Stimulated activated CD4-positive, alpha-beta T cell treated with anti-CD3 and anti-CD28 coated beads, Interleukin-15, amount 100 ng/mL, for 1 hour (primary cell): ENCODE data around the gene HGFAC.

Source experiments
- DNase-seq, 2 donors: peaks; one replicate each; pipeline ENCODE4 v3.0.0-alpha.2; 2020; ENCODE audit warnings: low read depth in 1 of 2, low spot score in 1 of 2

The HGFAC gene

GRCh38 chr4:3461515-3462291, 19.9 kb downstream of the HGFAC start:
- no peak for DNase-seq

DNA sequence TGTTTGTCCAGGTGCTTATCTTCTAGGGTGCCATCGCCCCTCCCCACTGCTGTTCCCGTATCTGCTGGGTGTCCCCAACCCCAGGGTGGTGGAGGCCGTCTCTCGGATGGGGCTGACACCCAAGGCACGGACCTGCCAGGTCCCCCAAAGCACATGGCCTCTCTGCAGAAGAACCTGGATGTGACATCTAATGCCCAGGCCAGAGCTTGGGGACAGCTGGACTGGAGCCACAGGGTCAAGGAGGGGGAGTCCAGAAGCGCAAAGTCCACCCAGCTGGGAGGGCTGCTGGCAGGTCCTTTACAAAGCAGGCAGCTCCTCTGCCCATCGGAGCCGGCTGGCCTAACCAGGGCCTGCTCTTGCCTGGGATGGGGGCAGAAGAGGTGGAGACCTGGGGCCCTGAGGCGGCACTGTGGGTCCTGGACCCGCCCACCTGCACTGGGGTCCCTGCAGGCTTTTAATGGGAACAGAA, 20.6 kb downstream of the HGFAC start:
- DNase-seq, result no peak

DNA sequence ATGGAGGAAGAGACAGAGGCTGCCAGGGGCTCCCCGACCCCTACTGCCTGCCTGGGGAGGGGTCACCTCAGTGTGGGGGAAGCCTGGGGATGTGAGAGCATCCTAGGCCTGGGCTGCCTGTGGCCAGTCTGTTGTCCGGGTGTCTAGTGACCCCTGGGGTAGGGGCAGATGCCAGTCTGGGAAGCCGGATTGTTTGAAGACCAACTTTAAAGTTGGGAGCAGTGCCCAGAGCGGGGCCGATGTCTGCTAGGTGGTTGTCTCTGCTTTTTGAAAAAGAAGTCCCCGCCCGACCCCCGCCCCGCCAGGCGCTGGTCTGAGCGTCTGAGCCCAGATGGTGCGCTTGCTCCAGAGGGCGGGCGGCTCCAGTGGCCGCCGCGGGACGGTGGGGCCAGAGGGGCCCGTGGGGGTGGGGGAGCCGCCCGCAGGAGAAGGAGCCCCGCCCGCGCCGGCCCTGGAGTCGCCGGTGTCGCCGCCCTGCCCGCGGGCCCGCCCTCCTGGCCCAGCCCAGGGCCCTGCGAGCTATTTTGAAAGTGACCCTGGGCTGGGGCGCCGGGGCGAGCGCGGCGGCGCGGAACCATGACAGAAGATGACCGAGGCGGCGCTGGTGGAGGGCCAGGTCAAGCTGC, 21.1 kb downstream of the HGFAC start, which contains the start of gene DOK7:
Gene DOK7, plus strand, starts transcription at position 517 of the 626 bp plus-strand sequence. Its CDS starts 70 bp downstream, at position 587.
- DNase-seq, result no peak

- DNase-seq, result no peak
Observed at GRCh38 chr4:3463556-3464348, 22.0 kb downstream of the HGFAC start.

DNA sequence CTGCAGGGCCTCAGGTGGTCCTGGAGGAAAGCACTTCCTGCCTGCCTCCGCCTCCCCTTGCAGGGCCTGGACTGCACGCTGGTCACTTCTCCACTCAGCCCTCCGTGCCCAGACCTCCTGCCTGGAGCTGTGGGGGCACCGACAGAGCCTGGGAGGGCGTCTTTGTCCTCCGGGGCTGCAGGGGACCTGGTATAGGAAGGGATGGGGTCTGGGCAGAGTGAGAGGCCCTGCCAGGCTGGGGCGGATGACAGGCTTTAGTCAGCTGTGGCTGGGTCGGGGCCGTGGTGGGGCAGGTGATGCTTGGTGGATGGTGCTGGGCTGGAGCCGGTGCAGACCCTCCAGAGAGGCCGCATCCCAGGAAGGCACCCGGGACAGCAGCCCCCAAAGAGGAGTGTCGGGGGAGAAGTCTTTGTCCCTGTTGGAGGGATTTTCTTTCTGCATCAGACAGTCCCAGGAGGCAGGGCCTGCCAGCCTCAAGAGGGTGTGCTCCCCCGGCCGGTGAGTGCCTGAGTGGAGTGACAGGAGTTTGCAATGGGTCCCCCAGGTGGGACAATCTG, 22.7 kb downstream of the HGFAC start:
- no peak for DNase-seq

GRCh38 chr4:3464911-3465697, 23.3 kb downstream of the HGFAC start:
- no peak for DNase-seq

GRCh38 chr4:3465698-3466671, 24.2 kb downstream of the HGFAC start:
- no peak for DNase-seq

DNA sequence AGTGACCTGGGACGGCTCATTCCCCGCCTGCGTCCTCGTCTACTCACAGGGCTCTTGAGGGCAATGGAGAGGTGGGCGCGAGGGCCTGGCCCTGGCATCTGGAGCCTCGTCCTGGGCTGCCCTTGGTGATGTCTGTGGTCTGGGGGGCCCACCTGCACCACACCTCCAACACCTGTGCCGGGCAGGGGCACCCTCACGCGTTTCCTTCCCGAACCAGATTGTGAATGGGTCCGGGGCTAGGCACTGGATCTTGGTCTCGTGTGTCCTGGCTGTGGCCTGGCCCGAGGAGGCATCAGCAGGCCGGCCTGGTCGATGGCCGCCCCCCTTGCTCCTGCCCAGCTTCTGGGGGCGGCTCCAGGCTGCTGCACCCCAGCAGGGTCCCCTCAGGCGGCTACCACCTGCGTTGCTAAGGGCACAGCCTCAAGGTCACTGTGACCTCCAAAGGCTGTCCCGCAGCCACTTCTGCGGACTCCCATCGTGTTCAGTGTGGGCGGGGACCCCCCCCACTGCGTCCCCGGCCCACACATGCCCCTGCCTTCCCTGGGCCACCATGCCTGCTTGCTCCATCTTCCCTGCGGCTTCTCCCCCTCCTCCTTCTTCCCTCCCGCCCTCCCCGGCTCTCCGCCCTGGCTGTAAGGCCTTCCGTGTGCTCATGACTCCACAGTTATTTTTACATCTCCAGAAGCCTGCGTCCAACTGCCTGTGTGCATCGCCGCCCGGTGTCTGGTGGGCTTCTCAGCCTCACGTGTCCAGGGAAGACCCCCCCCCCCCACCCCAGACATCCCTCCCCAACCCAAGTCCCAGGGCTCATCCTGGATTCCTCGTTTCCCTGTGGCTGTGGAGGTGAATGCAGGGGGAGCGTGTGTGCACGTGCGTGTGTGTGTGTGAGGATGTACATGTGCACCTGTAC, 25.2 kb downstream of the HGFAC start:
- no peak for DNase-seq

- DNase-seq, result no peak
Observed at GRCh38 chr4:3467601-3468031, 25.8 kb downstream of the HGFAC start.

DNA sequence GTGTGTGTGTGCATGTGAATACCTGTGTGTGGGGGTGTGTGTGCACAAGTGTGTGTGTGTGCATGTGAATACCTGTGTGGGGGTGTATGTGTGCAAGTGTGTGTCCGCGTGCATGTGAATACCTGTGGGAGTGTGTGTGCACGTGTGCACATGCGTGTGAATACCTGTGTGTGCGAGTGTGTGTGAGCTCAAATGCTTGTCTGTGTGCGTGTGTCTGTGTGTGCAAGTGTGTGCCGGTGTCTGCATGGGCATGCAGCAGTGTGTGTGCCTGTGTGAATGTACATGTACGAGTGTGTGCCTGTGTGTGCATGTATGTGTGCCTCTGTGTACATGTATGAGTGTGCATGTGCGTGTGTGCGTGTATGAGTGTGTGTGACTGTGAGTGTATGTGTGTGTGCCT, 26.4 kb downstream of the HGFAC start:
- DNase-seq, result no peak

DNA sequence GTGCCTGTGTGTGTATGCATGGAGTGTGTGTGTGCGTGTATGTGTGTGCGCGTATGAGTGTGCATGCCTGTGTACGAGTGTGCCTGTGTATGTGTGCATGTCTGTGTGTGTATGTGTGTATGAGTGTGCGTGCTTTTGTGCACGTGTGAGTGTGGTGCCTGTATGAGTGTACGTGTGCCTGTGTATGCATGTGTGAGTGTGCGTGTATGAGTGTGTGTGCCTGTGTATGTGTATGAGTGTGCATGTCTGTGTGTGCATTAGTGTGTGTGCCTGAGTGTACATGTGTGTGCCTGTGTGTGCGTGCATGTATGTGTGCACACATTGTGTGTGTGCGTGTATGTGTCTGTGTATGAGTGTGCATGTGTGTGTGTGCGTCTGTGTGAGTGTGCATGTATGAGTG, 27.0 kb downstream of the HGFAC start:
- DNase-seq, result no peak

- no peak for DNase-seq
Observed at GRCh38 chr4:3469386-3470243, 27.8 kb downstream of the HGFAC start.

DNA sequence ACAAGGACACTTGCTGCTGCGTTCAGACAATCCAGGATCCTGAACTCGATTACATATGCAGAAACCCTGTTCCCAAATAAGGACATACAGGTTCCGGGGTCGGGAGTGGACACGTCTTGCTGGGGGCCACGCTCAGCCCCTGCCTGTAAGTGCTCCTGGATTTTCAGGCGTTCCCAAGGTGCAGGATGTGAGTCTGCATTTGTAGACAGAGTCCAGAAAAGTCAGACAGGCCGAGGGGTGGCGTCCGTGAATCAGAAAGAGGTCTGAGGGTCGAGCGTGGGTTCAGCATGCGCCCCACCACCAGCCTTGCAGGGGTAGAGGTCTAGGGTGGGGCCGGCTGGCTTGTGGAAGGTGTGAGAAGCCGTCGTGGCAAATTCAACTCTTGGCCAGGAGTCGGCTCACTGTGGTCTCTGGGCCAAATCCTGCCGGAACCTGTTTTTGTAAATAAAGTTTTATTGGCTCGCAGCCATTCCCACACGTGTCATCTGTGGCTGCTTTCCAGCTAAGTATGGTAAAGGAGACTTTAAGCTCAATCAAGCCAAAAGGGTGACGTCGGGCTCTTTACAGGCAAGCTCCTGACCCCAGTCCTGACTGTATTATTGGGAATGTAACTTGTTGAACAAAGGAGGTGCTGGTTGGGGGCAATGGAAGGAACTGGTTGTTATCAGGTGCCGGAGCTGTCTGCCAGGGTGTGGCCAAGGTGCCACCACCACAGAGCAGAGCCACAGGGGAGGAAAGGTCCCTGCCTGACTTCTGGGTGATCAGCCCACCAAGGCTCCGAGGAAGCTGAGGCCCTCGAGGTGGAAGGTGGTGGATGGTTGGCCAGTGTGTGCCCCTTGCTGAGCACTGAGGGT, 28.7 kb downstream of the HGFAC start:
- no peak for DNase-seq

DNA sequence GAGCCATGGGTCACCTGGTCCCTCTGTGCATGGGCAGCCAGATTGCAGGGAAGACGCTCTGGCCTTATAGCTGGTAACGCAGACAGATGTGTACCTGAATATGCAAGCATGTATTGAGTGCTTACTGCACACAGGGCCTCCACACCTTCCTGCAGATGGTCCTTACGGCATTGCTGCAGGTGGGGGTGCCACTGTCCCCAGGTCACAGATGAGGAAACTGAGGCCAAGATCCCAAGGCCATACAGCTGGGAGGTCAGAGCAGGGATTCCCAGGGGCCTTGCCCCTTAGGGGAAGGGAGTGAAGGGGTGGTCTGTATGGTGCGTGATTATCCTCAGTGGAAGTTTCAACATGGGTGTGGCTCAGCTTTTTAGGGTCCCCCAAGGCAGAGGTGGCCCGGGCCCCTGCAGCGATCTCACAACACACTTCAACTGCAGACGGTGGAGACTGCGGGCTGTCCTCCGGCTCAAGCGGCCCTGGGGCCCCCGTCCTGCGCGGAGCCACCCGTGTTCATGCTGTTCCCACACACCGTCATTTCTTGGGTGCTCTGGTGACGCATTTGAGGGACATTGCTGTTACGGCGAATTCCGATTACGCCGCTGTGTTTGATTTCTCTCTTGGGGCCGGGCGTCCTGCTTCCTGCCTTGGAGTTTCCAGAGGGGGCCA, 29.5 kb downstream of the HGFAC start:
- DNase-seq, result no peak

- no peak for DNase-seq
Observed at GRCh38 chr4:3471886-3472285, 30.1 kb downstream of the HGFAC start.
